ENCODE data around the gene LRRC75A.

- TF ChIP-seq CTCF (IDR thresholded peaks at IDR 0.05; ENCODE audit: poor library complexity) (peak; percentile 33), EZH2 (IDR thresholded peaks at IDR 0.05; ENCODE audit: borderline replicate concordance) (no peak)
Observed at GRCh38 chr17:16491703-16492612, at the start of gene LRRC75A.
